Liver (tissue), 9 donors: Measurements from ENCODE around the gene JAGN1. TPM values are rescaled to one million over a fixed set of nuclear protein-coding genes. Genes with fewer than 3 reads are reported as not detected.

Experiments used
- DNase-seq: peaks from one replicate; pipeline ENCODE4 v3.0.0-alpha.2; 2017; ENCODE audit warnings: low spot score
- H3K27ac ChIP-seq, 2 donors: one replicate each; pipeline ENCODE4 v1.7.0; 2013; ENCODE audit warnings: inconsistent platforms in 2 of 2, low read length in 2 of 2, control low read depth in 1 of 2, low read depth in 1 of 2, mild to moderate bottlenecking in 1 of 2
- H3K27me3 ChIP-seq, 4 donors: one replicate each; pipeline versions ENCODE4 v1.6.1 to v1.7.0; 2013; ENCODE audit warnings: low read length in 3 of 4, inconsistent platforms in 1 of 4, mild to moderate bottlenecking in 1 of 4, moderate library complexity in 1 of 4; ENCODE audit not compliant: control insufficient read depth in 4 of 4, insufficient read depth in 4 of 4
- H3K36me3 ChIP-seq, 4 donors: one replicate each; pipeline versions ENCODE4 v1.6.1 to v1.7.0; 2013; ENCODE audit warnings: low read length in 3 of 4, mild to moderate bottlenecking in 3 of 4, low read depth in 1 of 4, moderate library complexity in 1 of 4; ENCODE audit not compliant: control insufficient read depth in 4 of 4, insufficient read depth in 3 of 4
- H3K4me1 ChIP-seq, 4 donors: one replicate each; pipeline versions ENCODE4 v1.6.1 to v1.7.0; 2013; ENCODE audit warnings: low read length in 3 of 4, mild to moderate bottlenecking in 3 of 4, moderate library complexity in 1 of 4; ENCODE audit not compliant: control insufficient read depth in 4 of 4, insufficient read depth in 4 of 4
- H3K4me3 ChIP-seq, 3 donors: one replicate each; pipeline versions ENCODE4 v1.6.1 to v1.7.0; 2013; ENCODE audit warnings: low read length in 3 of 3, control low read depth in 1 of 3, low read depth in 1 of 3, mild to moderate bottlenecking in 1 of 3
- H3K9ac ChIP-seq, 2 donors: one replicate each; pipeline ENCODE4 v1.7.0; 2013; ENCODE audit warnings: low read length in 2 of 2, mild to moderate bottlenecking in 2 of 2, moderate library complexity in 2 of 2, control low read depth in 1 of 2, low read depth in 1 of 2
- H3K9me3 ChIP-seq, 4 donors: one replicate each; pipeline versions ENCODE4 v1.6.1 to v1.7.0; 2013; ENCODE audit warnings: low read length in 3 of 4; ENCODE audit not compliant: control insufficient read depth in 4 of 4
- EGR1 ChIP-seq, 2 donors: IDR thresholded peaks; 2 replicates each; pipeline ENCODE4 v1.6.1; 2016 to 2018; ENCODE audit warnings: antibody characterized with exemption in 2 of 2, low read depth in 2 of 2
- FOXA1 ChIP-seq: IDR thresholded peaks from 2 replicates; pipeline ENCODE4 v1.6.1; 2016; ENCODE audit warnings: antibody characterized with exemption
- FOXA2 ChIP-seq: IDR thresholded peaks from 2 replicates; pipeline ENCODE4 v1.6.1; 2016; ENCODE audit warnings: antibody characterized with exemption
- GABPA ChIP-seq, 2 donors: IDR thresholded peaks in 1 of 2; conservative IDR thresholded peaks in 1 of 2; 2 replicates each; pipeline ENCODE4 v1.6.1; 2016; ENCODE audit warnings: antibody characterized with exemption in 2 of 2, mild to moderate bottlenecking in 1 of 2, moderate library complexity in 1 of 2
- HNF4A ChIP-seq, 2 donors: conservative IDR thresholded peaks; 2 replicates each; pipeline ENCODE4 v1.6.1; 2016; ENCODE audit warnings: antibody characterized with exemption in 2 of 2, mild to moderate bottlenecking in 2 of 2
- HNF4G ChIP-seq: IDR thresholded peaks from 2 replicates; pipeline ENCODE4 v1.6.1; 2016; ENCODE audit warnings: antibody characterized with exemption
- JUND ChIP-seq, 2 donors: IDR thresholded peaks; 2 replicates each; pipeline ENCODE4 v1.6.1; 2016; ENCODE audit warnings: antibody characterized with exemption in 2 of 2
- NR2F2 ChIP-seq: IDR thresholded peaks from 2 replicates; pipeline ENCODE4 v1.6.1; 2016; ENCODE audit warnings: antibody characterized with exemption
- RAD21 ChIP-seq, 2 donors: IDR thresholded peaks; 2 replicates each; pipeline ENCODE4 v1.6.1; 2016; ENCODE audit warnings: antibody characterized with exemption in 2 of 2, mild to moderate bottlenecking in 2 of 2
- RXRA ChIP-seq, 2 donors: IDR thresholded peaks; 2 replicates each; pipeline ENCODE4 v1.6.1; 2017 to 2018; ENCODE audit warnings: antibody characterized with exemption in 2 of 2, mild to moderate bottlenecking in 1 of 2
- SP1 ChIP-seq: IDR thresholded peaks from 2 replicates; pipeline ENCODE4 v1.6.1; 2018; ENCODE audit warnings: antibody characterized with exemption, mild to moderate bottlenecking
- TAF1 ChIP-seq: conservative IDR thresholded peaks from 2 replicates; pipeline ENCODE4 v1.6.1; 2016; ENCODE audit warnings: antibody characterized with exemption, mild to moderate bottlenecking
- YY1 ChIP-seq: IDR thresholded peaks from 2 replicates; pipeline ENCODE4 v1.6.1; 2016; ENCODE audit warnings: antibody characterized with exemption, mild to moderate bottlenecking
- WGBS: extraction: QIAGEN DNeasy Blood & Tissue Kit; methylation state at CpG from one replicate; pipeline ENCODE4 v1.1.7; 2013; 5-methylcytosine and 5-hydroxymethylcytosine counted together
- polyA plus RNA-seq, 2 donors: library from polyadenylated mRNA; stranded (reverse) in 1 of 2; unstranded in 1 of 2; fragments of 200-250 nt in 1 of 2; fragments of >200 nt in 1 of 2; fragmentation: Nextera tagmentation in 1 of 2; extraction: Ambion mirVana in 1 of 2; gene quantifications; one replicate each; pipeline versions ENCODE4 v1.2.1 to v1.2.3, GENCODE V29; 2013 to 2015
- total RNA-seq, 2 donors: library from RNA; depleted of rRNA; stranded (reverse); fragments of >200 nt; gene quantifications; one replicate each; pipeline ENCODE4 v1.2.3, GENCODE V29; 2014
- TF ChIP-seq, protein P1 (sequence below): IDR thresholded peaks from 2 replicates; pipeline ENCODE4 v1.6.1; 2016; ENCODE audit warnings: antibody characterized with exemption, mild to moderate bottlenecking
- TF ChIP-seq, protein P2 (sequence below): IDR thresholded peaks from 2 replicates; pipeline ENCODE4 v1.6.1; 2016; ENCODE audit warnings: antibody characterized with exemption
- TF ChIP-seq, protein P3 (sequence below): IDR thresholded peaks from 2 replicates; pipeline ENCODE4 v1.6.1; 2016; ENCODE audit warnings: antibody characterized with exemption
- TF ChIP-seq, protein P4 (sequence below): fragments of 150-350 bp; IDR thresholded peaks from 2 replicates; pipeline ENCODE4 v1.5.1; 2017; ENCODE audit warnings: improper control_type of control experiment, low read depth, low read length; ENCODE audit not compliant: missing input control
- TF ChIP-seq, protein P5 (sequence below): IDR thresholded peaks from 2 replicates; pipeline ENCODE4 v1.6.1; 2016; ENCODE audit warnings: antibody characterized with exemption
- donor health status: healthy.
- donor health status: healthy.
- donor health status: healthy.
- donor health status: healthy.
- donor health status: healthy.

The JAGN1 gene
- total and polyA plus RNA-seq, 4 donors = 18.0 to 46.8 (median 30.6) TPM

DNA sequence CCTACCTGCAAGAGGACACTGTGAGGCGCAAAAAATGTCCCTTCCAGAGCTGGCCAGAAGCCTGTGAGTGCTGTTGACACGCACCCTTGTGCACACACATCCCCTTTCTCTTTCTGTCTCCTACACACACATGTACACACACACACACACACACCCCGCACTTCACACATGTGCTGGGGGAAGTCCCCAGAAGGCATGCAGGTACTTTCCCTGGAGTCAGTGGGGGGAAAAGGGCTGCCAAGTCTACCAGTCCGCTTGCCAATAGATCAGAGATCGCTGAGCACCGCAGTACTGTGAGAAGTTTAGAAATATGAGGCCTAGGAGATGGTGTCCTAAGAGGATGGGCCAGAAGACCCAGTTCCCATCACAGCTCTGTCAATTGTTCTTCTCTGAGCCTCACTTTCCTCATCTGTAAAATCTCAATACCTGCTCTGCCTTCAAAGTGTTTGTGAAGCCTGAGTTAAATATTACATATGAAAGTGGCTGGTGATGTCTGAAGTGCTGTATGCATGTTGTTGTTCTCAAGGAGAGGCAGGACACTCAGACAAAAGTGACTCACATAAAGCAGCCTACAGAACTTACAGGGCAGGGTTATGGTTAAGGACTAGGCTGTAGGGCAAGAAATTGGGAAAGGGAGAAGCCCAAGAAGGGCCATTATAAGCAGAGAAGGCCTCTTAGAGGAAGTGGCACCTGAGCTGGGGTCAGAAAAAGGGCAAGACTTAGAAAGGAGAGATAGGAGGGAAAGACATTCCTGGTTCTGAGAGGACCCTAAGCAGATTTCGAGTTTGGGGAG is 19.0 kb downstream of the JAGN1 start:
- 46% methylated on average over 7 of the region's 7 CpGs for WGBS
- H3K27ac ChIP-seq = peak overlapping the region; percentile 9 to 60
- no peak overlapping the region for H3K4me3 ChIP-seq
- H3K4me1 ChIP-seq = peaks cover 13 to 67% (median 56%) of the 10 kb centered on the region in 4 donors
- DNase-seq = no peak
- TF ChIP-seq FOXA1 (peak; percentile 32), NR2F2 (peak; percentile 18), HNF4A (conservative IDR thresholded peaks at IDR 0.05) (peak; percentile 57 to 79), GABPA (IDR thresholded peaks at IDR 0.05 in 1 of 2, conservative IDR thresholded peaks at IDR 0.05 in 1 of 2) (no peak), SP1 (peak; percentile 56), RAD21 (IDR thresholded peaks at IDR 0.05) (peak in 1 of 2 donors; percentile 23), FOXA2 (peak; percentile 39), JUND (IDR thresholded peaks at IDR 0.05) (no peak), HNF4G (no peak), YY1 (no peak), RXRA (IDR thresholded peaks at IDR 0.05) (peak in 1 of 2 donors; percentile 68)
- TF ChIP-seq, protein P1, sequence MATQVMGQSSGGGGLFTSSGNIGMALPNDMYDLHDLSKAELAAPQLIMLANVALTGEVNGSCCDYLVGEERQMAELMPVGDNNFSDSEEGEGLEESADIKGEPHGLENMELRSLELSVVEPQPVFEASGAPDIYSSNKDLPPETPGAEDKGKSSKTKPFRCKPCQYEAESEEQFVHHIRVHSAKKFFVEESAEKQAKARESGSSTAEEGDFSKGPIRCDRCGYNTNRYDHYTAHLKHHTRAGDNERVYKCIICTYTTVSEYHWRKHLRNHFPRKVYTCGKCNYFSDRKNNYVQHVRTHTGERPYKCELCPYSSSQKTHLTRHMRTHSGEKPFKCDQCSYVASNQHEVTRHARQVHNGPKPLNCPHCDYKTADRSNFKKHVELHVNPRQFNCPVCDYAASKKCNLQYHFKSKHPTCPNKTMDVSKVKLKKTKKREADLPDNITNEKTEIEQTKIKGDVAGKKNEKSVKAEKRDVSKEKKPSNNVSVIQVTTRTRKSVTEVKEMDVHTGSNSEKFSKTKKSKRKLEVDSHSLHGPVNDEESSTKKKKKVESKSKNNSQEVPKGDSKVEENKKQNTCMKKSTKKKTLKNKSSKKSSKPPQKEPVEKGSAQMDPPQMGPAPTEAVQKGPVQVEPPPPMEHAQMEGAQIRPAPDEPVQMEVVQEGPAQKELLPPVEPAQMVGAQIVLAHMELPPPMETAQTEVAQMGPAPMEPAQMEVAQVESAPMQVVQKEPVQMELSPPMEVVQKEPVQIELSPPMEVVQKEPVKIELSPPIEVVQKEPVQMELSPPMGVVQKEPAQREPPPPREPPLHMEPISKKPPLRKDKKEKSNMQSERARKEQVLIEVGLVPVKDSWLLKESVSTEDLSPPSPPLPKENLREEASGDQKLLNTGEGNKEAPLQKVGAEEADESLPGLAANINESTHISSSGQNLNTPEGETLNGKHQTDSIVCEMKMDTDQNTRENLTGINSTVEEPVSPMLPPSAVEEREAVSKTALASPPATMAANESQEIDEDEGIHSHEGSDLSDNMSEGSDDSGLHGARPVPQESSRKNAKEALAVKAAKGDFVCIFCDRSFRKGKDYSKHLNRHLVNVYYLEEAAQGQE = no peak
- TF ChIP-seq, protein P2, sequence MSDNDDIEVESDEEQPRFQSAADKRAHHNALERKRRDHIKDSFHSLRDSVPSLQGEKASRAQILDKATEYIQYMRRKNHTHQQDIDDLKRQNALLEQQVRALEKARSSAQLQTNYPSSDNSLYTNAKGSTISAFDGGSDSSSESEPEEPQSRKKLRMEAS = peak; percentile 68
- TF ChIP-seq, protein P3, sequence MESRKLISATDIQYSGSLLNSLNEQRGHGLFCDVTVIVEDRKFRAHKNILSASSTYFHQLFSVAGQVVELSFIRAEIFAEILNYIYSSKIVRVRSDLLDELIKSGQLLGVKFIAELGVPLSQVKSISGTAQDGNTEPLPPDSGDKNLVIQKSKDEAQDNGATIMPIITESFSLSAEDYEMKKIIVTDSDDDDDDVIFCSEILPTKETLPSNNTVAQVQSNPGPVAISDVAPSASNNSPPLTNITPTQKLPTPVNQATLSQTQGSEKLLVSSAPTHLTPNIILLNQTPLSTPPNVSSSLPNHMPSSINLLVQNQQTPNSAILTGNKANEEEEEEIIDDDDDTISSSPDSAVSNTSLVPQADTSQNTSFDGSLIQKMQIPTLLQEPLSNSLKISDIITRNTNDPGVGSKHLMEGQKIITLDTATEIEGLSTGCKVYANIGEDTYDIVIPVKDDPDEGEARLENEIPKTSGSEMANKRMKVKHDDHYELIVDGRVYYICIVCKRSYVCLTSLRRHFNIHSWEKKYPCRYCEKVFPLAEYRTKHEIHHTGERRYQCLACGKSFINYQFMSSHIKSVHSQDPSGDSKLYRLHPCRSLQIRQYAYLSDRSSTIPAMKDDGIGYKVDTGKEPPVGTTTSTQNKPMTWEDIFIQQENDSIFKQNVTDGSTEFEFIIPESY = no peak
- TF ChIP-seq, protein P4, sequence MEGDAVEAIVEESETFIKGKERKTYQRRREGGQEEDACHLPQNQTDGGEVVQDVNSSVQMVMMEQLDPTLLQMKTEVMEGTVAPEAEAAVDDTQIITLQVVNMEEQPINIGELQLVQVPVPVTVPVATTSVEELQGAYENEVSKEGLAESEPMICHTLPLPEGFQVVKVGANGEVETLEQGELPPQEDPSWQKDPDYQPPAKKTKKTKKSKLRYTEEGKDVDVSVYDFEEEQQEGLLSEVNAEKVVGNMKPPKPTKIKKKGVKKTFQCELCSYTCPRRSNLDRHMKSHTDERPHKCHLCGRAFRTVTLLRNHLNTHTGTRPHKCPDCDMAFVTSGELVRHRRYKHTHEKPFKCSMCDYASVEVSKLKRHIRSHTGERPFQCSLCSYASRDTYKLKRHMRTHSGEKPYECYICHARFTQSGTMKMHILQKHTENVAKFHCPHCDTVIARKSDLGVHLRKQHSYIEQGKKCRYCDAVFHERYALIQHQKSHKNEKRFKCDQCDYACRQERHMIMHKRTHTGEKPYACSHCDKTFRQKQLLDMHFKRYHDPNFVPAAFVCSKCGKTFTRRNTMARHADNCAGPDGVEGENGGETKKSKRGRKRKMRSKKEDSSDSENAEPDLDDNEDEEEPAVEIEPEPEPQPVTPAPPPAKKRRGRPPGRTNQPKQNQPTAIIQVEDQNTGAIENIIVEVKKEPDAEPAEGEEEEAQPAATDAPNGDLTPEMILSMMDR = no peak
- no peaks in the 10 kb centered on the region for H3K27me3 ChIP-seq
- no peaks in the 10 kb centered on the region for H3K9me3 ChIP-seq
- no peak overlapping the region for H3K9ac ChIP-seq
- no peaks in the 10 kb centered on the region for H3K36me3 ChIP-seq

DNA sequence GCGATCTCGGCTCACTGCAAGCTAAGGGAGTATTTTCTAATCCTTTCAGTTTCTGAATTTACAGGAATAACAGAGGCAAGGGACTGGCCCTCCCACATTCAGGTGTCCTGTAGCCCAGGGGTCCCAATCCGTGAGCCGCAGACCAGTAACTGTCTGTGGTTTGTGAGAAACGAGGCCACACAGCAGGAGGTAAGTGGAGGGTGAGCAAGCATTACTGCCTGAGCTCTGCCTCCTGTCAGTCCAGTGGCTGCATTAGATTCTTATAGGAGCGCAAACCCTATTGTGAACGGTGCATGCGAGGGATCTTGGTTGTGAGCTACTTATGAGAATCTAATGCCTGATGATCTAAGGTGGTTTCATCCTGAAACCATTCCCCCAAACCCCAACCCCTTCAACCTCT is 21.5 kb downstream of the JAGN1 start:
- H3K36me3 ChIP-seq = no peaks in the 10 kb centered on the region
- TF ChIP-seq JUND (IDR thresholded peaks at IDR 0.05) (no peak), HNF4G (no peak), SP1 (no peak), GABPA (IDR thresholded peaks at IDR 0.05 in 1 of 2, conservative IDR thresholded peaks at IDR 0.05 in 1 of 2) (no peak), NR2F2 (no peak), EGR1 (IDR thresholded peaks at IDR 0.05; ENCODE audit: low read depth in 2 of 2) (no peak), FOXA2 (no peak), RXRA (IDR thresholded peaks at IDR 0.05) (no peak), YY1 (no peak), TAF1 (no peak), RAD21 (IDR thresholded peaks at IDR 0.05) (no peak)
- TF ChIP-seq, protein P4 = no peak
- TF ChIP-seq, protein P5, sequence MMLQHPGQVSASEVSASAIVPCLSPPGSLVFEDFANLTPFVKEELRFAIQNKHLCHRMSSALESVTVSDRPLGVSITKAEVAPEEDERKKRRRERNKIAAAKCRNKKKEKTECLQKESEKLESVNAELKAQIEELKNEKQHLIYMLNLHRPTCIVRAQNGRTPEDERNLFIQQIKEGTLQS = no peak

More for the DNA sequence above, 21.5 kb downstream of the JAGN1 start:
- Histone ChIP-seq H3K4me1 (peaks cover 23 to 89% (median 70%) of the 10 kb centered on the region in 4 donors), H3K9ac (no peak overlapping the region), H3K27ac (peak overlapping the region in 1 of 2 donors; percentile 49), H3K9me3 (no peaks in the 10 kb centered on the region), H3K4me3 (no peak overlapping the region), H3K27me3 (no peaks in the 10 kb centered on the region)
- 79% methylated on average over 8 of the region's 8 CpGs for WGBS
- DNase-seq = no peak
